Heart right ventricle (tissue), 16 donors: Measurements from ENCODE around the gene C10orf62. TPM values are rescaled to one million over a fixed set of nuclear protein-coding genes. Genes with fewer than 3 reads are reported as not detected.
A peak's percentile ranks its signal among the peaks of the same experiment; 100 is the strongest.

Experiments used
- ATAC-seq, 8 donors: fragments of 200-7000 bp; cut with Tn5 transposase; one replicate each; pipeline ENCODE4 v1.9.1; 2020; ENCODE audit warnings: mild to moderate bottlenecking in 8 of 8, moderate library complexity in 8 of 8, moderate number of reproducible peaks in 1 of 8
- DNase-seq, 2 donors: peaks; one replicate each; pipeline ENCODE4 v3.0.0-alpha.2; 2020
- H3K27ac ChIP-seq, 10 donors: fragments of 200-600 bp; sonication (generic) in 2 of 10; one replicate each; pipeline versions ENCODE4 v1.5.0 to v1.8.0; 2020 to 2022; ENCODE audit warnings: mild to moderate bottlenecking in 3 of 10
- H3K27me3 ChIP-seq, 7 donors: fragments of 200-600 bp; one replicate each; pipeline ENCODE4 v1.8.0; 2021 to 2022; ENCODE audit warnings: mild to moderate bottlenecking in 2 of 7
- H3K36me3 ChIP-seq, 9 donors: fragments of 200-600 bp; sonication (generic) in 1 of 9; one replicate each; pipeline versions ENCODE4 v1.5.0 to v1.8.0; 2020 to 2022; ENCODE audit warnings: mild to moderate bottlenecking in 2 of 9
- H3K4me1 ChIP-seq, 9 donors: fragments of 200-600 bp; sonication (generic) in 1 of 9; one replicate each; pipeline versions ENCODE4 v1.5.0 to v1.8.0; 2020 to 2022; ENCODE audit warnings: mild to moderate bottlenecking in 4 of 9
- H3K4me3 ChIP-seq, 10 donors: fragments of 200-600 bp; sonication (generic) in 2 of 10; one replicate each; pipeline versions ENCODE4 v1.5.0 to v1.8.0; 2020 to 2022; ENCODE audit warnings: mild to moderate bottlenecking in 7 of 10, moderate library complexity in 2 of 10
- H3K9me3 ChIP-seq, 11 donors: fragments of 200-600 bp in 10 of 11; sonication (generic) in 2 of 11; one replicate each; pipeline versions ENCODE4 v1.5.0 to v1.8.0; 2013 to 2022; ENCODE audit warnings: mild to moderate bottlenecking in 2 of 11, control low read depth in 1 of 11, moderate library complexity in 1 of 11
- CTCF ChIP-seq, 9 donors: fragments of 200-600 bp; sonication (generic) in 2 of 9; IDR thresholded peaks; one replicate each; pipeline versions ENCODE4 v1.5.0 to v1.8.0; 2021 to 2022; ENCODE audit warnings: antibody characterized with exemption in 9 of 9, mild to moderate bottlenecking in 5 of 9, moderate library complexity in 1 of 9
- WGBS, 2 donors: extraction: QIAGEN DNeasy Blood & Tissue Kit; methylation state at CpG; one replicate each; pipeline ENCODE4 v1.1.7; 2013; ENCODE audit warnings: inconsistent platforms in 1 of 2; 5-methylcytosine and 5-hydroxymethylcytosine counted together
- intact Hi-C, 10 donors: fragments of 100-400 bp; cut with DNase I; formaldehyde crosslinking; loops; one replicate each; pipeline versions ENCODE4 v1.11.1 to v1.14.2; 2022
- polyA plus RNA-seq, 2 donors: library from polyadenylated mRNA; stranded (reverse); fragments of 200-250 nt; gene quantifications; one replicate each; pipeline ENCODE4 v1.2.3, GENCODE V29; 2013
- total RNA-seq, 10 donors: library from RNA; stranded (reverse); fragmentation: NEBNext Ultra II Directional in 3 of 10; extraction: Animal tissue kit (Norgen Biotek cat#: 25700) in 3 of 10; gene quantifications; one replicate each; pipeline versions ENCODE4 v1.2.1 to v1.2.4, GENCODE V29; 2021 to 2023
- donor health status: Arrhythmogenic right ventricular cardiomyopathy.
- donor health status: ischemic (EF 13 %, LVEDD 7.1; RV severe dilation, severe dysfunction).
- donor health status: healthy with polysubstance abuse.
- donor health status: DM: no; HTN: yes; CAD: no.
- donor health status: DM: no; HTN: no; CAD: no.
- donor health status: ischemic (EF 25% LVEDD 6.9; RV normal size, moderate dysfunction).
- donor health status: ischemic (EF 25% LVEDD 5.7; RV mildly dilated, moderate dysfunction).
- donor health status: healthy.
- donor health status: DM: yes; HTN: yes; CAD: no.
- donor health status: Ischemic cardiomyopathy.
- donor health status: ischemic (EF 35%, LVEDD 5.7; RV mildly dilated, moderate dysfunction).
- donor health status: nonischemic (EF 11% LVEDD 7.7; RV severe dilation, severe dysfunction).
- donor health status: DM: yes; HTN: yes; CAD: no.
- donor health status: PGD.
- donor health status: ischemic (EF 29% LVEDD 5.4; RV normal size, mild dysfunction).
- donor health status: nonischemic (EF 23%, LVEDD 6.1; RV moderate dilation, normal function).

The C10orf62 gene
- total and polyA plus RNA-seq, 12 donors = 0.20 to 2.4 (median 1.1) TPM; not detected in 2

- Histone ChIP-seq H3K4me3 (no peak overlapping the region), H3K27ac (peak overlapping the region; percentile 67 to 97 (median 92)), H3K4me1 (peaks cover 19 to 80% (median 58%) of the 10 kb centered on the region in 9 donors), H3K27me3 (no peaks in the 10 kb centered on the region), H3K36me3 (no peaks in the 10 kb centered on the region), H3K9me3 (no peaks in the 10 kb centered on the region)
- no peak for TF ChIP-seq CTCF (IDR thresholded peaks at IDR 0.05)
- DNase-seq (peak; percentile 68 to 87), ATAC-seq (peak; percentile 84 to 95 (median 88))
- 33 to 42% methylated on average over 10 of the region's 10 CpGs for WGBS, 2 donors
- intact Hi-C loops = loop anchor here in 2 of 10 donors (5.0 kb wide), 1 partner anchor 41 kb away; no protein-coding TSS in a partner anchor
Observed at GRCh38 chr10:97543025-97543546, 46.4 kb upstream of the C10orf62 start.

- intact Hi-C loops = loop anchor here in 1 of 10 donors (5.0 kb wide), 1 partner anchor 49 kb away; the partner anchor contains the start of genes MMS19 and UBTD1
- Histone ChIP-seq H3K27me3 (no peaks in the 10 kb centered on the region), H3K27ac (peak overlapping the region in 3 of 10 donors; percentile 24 to 81 (median 73)), H3K9me3 (no peaks in the 10 kb centered on the region), H3K36me3 (no peaks in the 10 kb centered on the region), H3K4me3 (no peak overlapping the region), H3K4me1 (peaks cover 24 to 74% (median 63%) of the 10 kb centered on the region in 9 donors)
- DNase-seq = no peak
- no peak for ATAC-seq
- WGBS, 2 donors = 77 to 82% methylated on average over 18 of the region's 18 CpGs
- no peak for TF ChIP-seq CTCF (IDR thresholded peaks at IDR 0.05)
Observed at GRCh38 chr10:97546456-97547270, 42.9 kb upstream of the C10orf62 start.

- no peak for ATAC-seq
- intact Hi-C loops = loop anchor here in 1 of 10 donors (5.0 kb wide), 1 partner anchor 50 kb away; the partner anchor contains the start of genes MMS19 and UBTD1
Observed at GRCh38 chr10:97547271-97547600, 42.3 kb upstream of the C10orf62 start.

More at GRCh38 chr10:97547271-97547600, 42.3 kb upstream of the C10orf62 start:
- peaks cover 22 to 69% (median 57%) of the 10 kb centered on the region in 9 donors for H3K4me1 ChIP-seq
- no peak for TF ChIP-seq CTCF (IDR thresholded peaks at IDR 0.05)
- WGBS, 2 donors = 74 to 78% methylated on average over 4 of the region's 4 CpGs
- no peaks in the 10 kb centered on the region for H3K27me3 ChIP-seq
- DNase-seq = no peak
- peak overlapping the region in 5 of 10 donors; percentile 24 to 81 (median 66) for H3K27ac ChIP-seq
- no peak overlapping the region for H3K4me3 ChIP-seq
- no peaks in the 10 kb centered on the region for H3K9me3 ChIP-seq
- no peaks in the 10 kb centered on the region for H3K36me3 ChIP-seq
